HG03457 (cell line): ENCODE results near the gene AATK.

Experiments
- ATAC-seq: cut with Tn5 transposase; IDR thresholded peaks from one replicate; pipeline ENCODE4 v1.9.1; 2021; ENCODE audit warnings: moderate number of reproducible peaks; ENCODE audit not compliant: unreplicated experiment

AATK gene

GRCh38 chr17:81197409-81197795, 31.4 kb upstream of the AATK start:
- no peak for ATAC-seq

GRCh38 chr17:81196505-81197408, 30.7 kb upstream of the AATK start:
- ATAC-seq = no peak

GRCh38 chr17:81195941-81196495, 30.0 kb upstream of the AATK start:
- no peak for ATAC-seq

GRCh38 chr17:81194941-81195901, 29.2 kb upstream of the AATK start:
- no peak for ATAC-seq

- no peak for ATAC-seq
Observed at GRCh38 chr17:81194225-81194760, 28.3 kb upstream of the AATK start.

GRCh38 chr17:81193470-81194224, 27.6 kb upstream of the AATK start:
- no peak for ATAC-seq

- ATAC-seq = no peak
Observed at GRCh38 chr17:81193051-81193410, 27.0 kb upstream of the AATK start.

GRCh38 chr17:81192386-81193050, 26.5 kb upstream of the AATK start:
- no peak for ATAC-seq

- ATAC-seq = no peak
Observed at GRCh38 chr17:81191646-81192045, 25.6 kb upstream of the AATK start.

GRCh38 chr17:81191116-81191515, 25.1 kb upstream of the AATK start:
- no peak for ATAC-seq

- ATAC-seq = no peak
Observed at GRCh38 chr17:81190591-81190990, 24.6 kb upstream of the AATK start.

GRCh38 chr17:81189670-81190530, 23.9 kb upstream of the AATK start:
- ATAC-seq = no peak

- ATAC-seq = no peak
Observed at GRCh38 chr17:81189016-81189415, 23.0 kb upstream of the AATK start.

GRCh38 chr17:81188491-81188840, 22.4 kb upstream of the AATK start:
- no peak for ATAC-seq

- no peak for ATAC-seq
Observed at GRCh38 chr17:81187586-81188490, 21.8 kb upstream of the AATK start.

GRCh38 chr17:81187120-81187519, 21.1 kb upstream of the AATK start:
- no peak for ATAC-seq

GRCh38 chr17:81186203-81186602, 20.2 kb upstream of the AATK start:
- no peak for ATAC-seq

GRCh38 chr17:81184555-81184954, 18.5 kb upstream of the AATK start:
- ATAC-seq = no peak
